WI38 (cell line): ENCODE measurements around the gene AGPAT4.

Experiments
- H3K4me3 ChIP-seq: 2 replicates; pipeline ENCODE4 v1.5.1; 2011; ENCODE audit warnings: low read depth, mild to moderate bottlenecking, control low read depth, low read length
- TF ChIP-seq, protein P1 (sequence below): IDR thresholded peaks from 2 replicates; pipeline ENCODE4 v1.5.1; 2012; ENCODE audit warnings: low read depth, mild to moderate bottlenecking, control low read depth, low read length

The AGPAT4 gene

DNA sequence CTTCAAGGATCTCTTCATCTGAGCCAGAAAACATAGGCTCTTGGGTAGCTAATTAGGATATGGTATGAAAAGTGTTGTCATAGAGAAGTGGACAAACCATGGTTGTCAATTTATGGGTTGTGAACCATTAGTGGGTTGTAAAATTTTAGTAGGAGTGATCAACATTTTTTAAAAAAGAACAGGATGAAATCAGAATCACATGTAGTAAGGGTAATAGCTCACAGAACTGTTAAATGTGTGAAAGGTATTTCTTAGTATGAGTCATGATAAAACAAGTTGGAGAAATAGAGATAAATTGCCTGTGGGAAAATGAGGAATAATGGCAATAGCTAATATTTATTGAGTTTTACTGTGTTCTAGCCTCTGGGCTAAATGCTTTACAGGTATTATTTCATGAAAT is 168.9 kb downstream of the AGPAT4 start:
- TF ChIP-seq, protein P1, sequence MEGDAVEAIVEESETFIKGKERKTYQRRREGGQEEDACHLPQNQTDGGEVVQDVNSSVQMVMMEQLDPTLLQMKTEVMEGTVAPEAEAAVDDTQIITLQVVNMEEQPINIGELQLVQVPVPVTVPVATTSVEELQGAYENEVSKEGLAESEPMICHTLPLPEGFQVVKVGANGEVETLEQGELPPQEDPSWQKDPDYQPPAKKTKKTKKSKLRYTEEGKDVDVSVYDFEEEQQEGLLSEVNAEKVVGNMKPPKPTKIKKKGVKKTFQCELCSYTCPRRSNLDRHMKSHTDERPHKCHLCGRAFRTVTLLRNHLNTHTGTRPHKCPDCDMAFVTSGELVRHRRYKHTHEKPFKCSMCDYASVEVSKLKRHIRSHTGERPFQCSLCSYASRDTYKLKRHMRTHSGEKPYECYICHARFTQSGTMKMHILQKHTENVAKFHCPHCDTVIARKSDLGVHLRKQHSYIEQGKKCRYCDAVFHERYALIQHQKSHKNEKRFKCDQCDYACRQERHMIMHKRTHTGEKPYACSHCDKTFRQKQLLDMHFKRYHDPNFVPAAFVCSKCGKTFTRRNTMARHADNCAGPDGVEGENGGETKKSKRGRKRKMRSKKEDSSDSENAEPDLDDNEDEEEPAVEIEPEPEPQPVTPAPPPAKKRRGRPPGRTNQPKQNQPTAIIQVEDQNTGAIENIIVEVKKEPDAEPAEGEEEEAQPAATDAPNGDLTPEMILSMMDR, result no peak
- H3K4me3 ChIP-seq, result no peak overlapping the region

DNA sequence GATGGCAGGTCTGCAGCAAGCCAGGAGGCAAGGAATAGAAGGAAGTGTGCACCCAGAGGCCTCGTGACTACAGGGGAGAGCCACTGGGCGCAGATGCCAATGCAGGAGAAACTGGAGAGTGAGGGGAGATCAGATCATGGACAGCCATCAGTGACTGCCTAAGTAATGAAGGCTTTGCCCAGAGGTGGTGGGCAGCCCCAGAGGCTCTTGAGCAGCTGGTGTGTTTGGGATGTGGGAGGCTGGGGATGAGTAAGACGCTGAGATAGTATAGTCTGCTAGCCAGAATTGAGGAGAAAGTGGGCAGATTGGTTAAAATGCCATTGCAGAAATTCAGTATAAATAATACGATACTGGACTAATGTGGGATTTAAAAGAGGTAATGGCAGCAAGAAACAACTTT is 170.4 kb downstream of the AGPAT4 start:
- no peak overlapping the region for H3K4me3 ChIP-seq
- TF ChIP-seq, protein P1, result no peak

DNA sequence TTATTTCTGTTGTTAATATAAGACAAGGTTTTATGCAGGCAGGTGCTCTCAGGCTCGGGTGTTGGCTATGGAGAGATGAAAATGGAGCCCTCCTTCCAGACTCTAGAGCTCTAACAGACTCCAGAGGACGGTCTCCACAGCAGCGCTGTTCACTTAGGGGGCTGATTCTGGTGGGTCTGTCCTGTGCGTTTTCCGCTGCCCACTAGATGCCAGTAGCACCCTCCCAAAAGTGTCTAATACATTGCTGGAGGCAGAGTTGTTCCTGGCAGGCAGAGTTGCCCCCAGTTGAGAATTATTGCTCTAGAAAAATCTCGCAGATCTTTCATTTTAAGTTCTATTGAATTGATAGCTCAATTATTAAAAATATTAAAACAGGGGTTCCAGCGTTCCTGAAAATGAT is 172.3 kb downstream of the AGPAT4 start:
- TF ChIP-seq, protein P1, result 0 out of 2 replicates have a peak, but pooled peaks have one; percentile 22
- H3K4me3 ChIP-seq, result no peak overlapping the region

DNA sequence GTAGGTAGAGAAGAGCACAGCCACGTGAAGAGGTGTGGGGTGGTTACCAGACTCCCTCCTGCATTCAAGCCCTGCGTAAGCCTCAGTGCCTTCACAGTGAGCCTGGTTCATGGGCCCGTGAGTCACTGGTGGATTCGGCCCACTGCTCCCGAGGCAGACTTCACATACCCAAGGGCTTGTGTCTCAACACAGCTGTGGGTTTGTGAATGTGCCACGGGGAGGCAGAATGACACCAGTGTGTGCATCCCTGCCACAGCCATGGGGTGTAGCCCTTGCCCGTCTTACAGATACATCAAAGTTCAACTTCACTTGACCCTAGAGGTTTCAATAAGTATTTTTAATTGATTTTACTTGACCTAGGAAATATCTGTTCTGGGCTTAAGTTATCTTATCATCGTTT is 173.8 kb downstream of the AGPAT4 start:
- no peak overlapping the region for H3K4me3 ChIP-seq
- TF ChIP-seq, protein P1, result no peak

DNA sequence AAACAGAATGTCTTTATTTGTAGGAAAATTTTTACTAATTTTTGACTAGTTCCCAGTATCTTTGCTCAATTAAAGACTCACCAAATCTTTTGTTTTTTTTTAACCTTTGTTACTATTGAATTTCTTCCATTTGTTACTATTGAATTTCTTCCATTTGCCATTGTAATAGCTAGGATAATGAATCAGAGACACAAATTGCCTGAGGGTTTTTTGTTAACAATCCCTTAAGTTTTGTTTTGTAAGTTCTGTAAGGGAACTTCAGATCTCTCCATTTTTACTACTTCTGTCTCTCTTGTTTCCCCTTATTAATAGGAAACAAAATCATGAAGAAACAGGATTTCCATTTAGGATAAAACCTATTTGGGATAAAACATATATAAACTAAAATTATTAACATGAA is 177.9 kb downstream of the AGPAT4 start:
- TF ChIP-seq, protein P1, result no peak
- no peak overlapping the region for H3K4me3 ChIP-seq

DNA sequence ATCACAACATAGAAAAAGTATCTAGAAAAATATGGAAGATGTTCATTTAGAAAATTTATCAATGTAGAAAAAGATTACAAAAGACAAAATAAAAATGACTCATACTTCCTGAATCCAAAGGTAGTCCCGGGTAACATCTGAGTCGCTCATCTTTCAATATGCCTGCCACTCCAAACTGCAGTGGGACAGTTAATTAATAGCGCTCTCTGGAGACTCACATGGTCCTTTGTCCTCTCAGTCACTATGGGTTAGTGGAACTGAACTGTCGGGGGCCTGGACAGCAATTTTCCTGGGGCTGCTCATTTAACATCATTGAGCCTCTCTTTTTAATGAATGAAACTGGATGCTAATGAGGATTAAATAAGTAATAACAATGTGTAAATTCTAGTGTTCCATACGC is 178.9 kb downstream of the AGPAT4 start:
- no peak overlapping the region for H3K4me3 ChIP-seq
- TF ChIP-seq, protein P1, result no peak

DNA sequence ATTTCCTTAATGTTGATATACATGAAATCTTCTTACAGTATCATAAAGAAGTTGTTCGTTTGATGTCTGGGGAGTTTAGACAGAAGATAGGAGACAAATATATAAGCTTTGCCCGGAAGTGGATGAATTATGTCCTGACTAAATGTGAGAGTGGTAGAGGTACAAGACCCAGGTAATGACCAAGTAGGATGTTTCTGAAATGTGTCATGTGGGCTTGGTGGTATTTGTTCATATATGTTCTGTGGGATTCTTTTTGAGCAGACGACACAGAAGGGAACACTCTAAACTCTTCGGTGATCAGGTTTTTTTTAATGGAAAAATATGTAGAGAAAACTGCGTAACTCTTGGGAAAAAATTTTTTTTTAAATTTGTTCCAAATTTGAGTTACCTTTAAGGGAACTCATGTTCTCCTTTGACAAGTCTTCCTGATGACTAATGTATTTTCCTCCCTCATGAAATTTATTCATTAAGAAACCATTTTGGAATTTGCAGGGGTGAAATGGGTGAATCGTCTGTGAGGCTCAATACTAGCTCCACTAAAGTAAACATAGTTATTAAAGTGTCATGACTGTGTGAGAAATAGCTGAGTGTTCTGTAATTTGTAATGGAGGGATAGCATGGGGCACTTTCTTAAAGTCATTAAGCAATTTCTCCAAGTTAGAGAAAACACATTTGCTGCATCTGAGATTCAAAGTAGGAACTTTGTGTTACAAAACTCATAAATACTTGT is 181.7 kb downstream of the AGPAT4 start:
- no peak overlapping the region for H3K4me3 ChIP-seq
- TF ChIP-seq, protein P1, result no peak
